Endothelial cell of umbilical vein (primary cell): Measurements from ENCODE around the gene NCK2. TPM values are rescaled to one million over a fixed set of nuclear protein-coding genes. Genes with fewer than 3 reads are reported as not detected.
A peak's percentile ranks its signal among the peaks of the same experiment; 100 is the strongest.

Experiments used
- BruUV-seq: library from RNA; stranded (reverse); fragments of 400-500 nt; replicated peaks from 2 replicates; lab custom pipeline; 2021; lab: Mats Ljungman, UMichigan
- CTCF ChIA-PET: fragments of 300-600, 350-600 bp; sonication (Branson Sonifier 250); formaldehyde crosslinking; loops from one replicate; lab custom pipeline; 2021; ENCODE audit warnings: antibody characterized with exemption, inconsistent platforms; lab: Charles Lee
- POLR2A ChIA-PET: fragments of 300-600, 350-600 bp; sonication (Branson Sonifier 250); formaldehyde crosslinking; loops from one replicate; lab custom pipeline; 2021; ENCODE audit warnings: antibody characterized with exemption, inconsistent platforms; lab: Charles Lee
- DNase-seq: peaks from one replicate; pipeline ENCODE4 v3.0.0-alpha.2; 2011; ENCODE audit warnings: low read depth, low spot score
- FAIRE-seq: peaks from 2 replicates; lab custom pipeline; 2011; peaks lifted over from hg19 to GRCh38; lab: Jason Lieb, UNC
- H2AFZ ChIP-seq: 2 replicates; pipeline ENCODE4 v1.6.0; 2012; ENCODE audit warnings: low read depth, low read length, control low read depth, inconsistent platforms
- H3K27ac ChIP-seq: 2 replicates; pipeline ENCODE4 v1.5.1; 2011; ENCODE audit warnings: low read depth, mild to moderate bottlenecking, control low read depth, low read length, moderate library complexity; ENCODE audit not compliant: insufficient read depth
- H3K27me3 ChIP-seq, 2 experiments: 2 replicates each; pipeline versions ENCODE4 v1.6.0 to v1.6.1; 2011; ENCODE audit warnings: low read length in 2 of 2, mixed read lengths in 1 of 2; ENCODE audit not compliant: control insufficient read depth in 2 of 2, insufficient read depth in 2 of 2
- H3K36me3 ChIP-seq, 2 experiments: 2 replicates in 1 of 2; 3 replicates in 1 of 2; pipeline ENCODE4 v1.5.1; 2011; ENCODE audit warnings: low read length in 2 of 2, mild to moderate bottlenecking in 1 of 2, moderate library complexity in 1 of 2; ENCODE audit not compliant: control insufficient read depth in 2 of 2, insufficient read depth in 2 of 2; ENCODE audit errors: extremely low read depth in 1 of 2
- H3K4me1 ChIP-seq: 3 replicates; pipeline ENCODE4 v1.5.1; 2011; ENCODE audit warnings: mild to moderate bottlenecking, low read length; ENCODE audit not compliant: control insufficient read depth, insufficient read depth; ENCODE audit errors: extremely low read depth
- H3K4me2 ChIP-seq: 2 replicates; pipeline ENCODE4 v1.6.1; 2011; ENCODE audit warnings: low read length, control low read depth, mixed read lengths; ENCODE audit not compliant: insufficient read depth
- H3K4me3 ChIP-seq, 3 experiments: fragments of 200-600 bp in 1 of 3; sonication (generic), shearing (Covaris generic) in 1 of 3; replicated peaks in 1 of 3; 2 replicates each; pipeline ENCODE4 v1.5.1; 2011 to 2016; ENCODE audit warnings: control low read depth in 3 of 3, low read length in 3 of 3, mild to moderate bottlenecking in 2 of 3, inconsistent platforms in 1 of 3, low read depth in 1 of 3, moderate library complexity in 1 of 3; ENCODE audit not compliant: insufficient read depth in 1 of 3
- H3K79me2 ChIP-seq: 2 replicates; pipeline ENCODE4 v1.6.0; 2012; ENCODE audit warnings: low read length, inconsistent platforms; ENCODE audit not compliant: control insufficient read depth, insufficient read depth
- H3K9ac ChIP-seq: replicated peaks from 2 replicates; pipeline ENCODE3; 2011; ENCODE audit warnings: low read length, control low read depth; ENCODE audit not compliant: insufficient read depth; ENCODE audit errors: extremely low read depth
- H3K9me1 ChIP-seq: replicated peaks from 3 replicates; pipeline ENCODE4 v1.6.0; 2011; ENCODE audit warnings: mild to moderate bottlenecking, low read length; ENCODE audit not compliant: control insufficient read depth, insufficient read depth; ENCODE audit errors: extremely low read depth
- H3K9me3 ChIP-seq: replicated peaks from 2 replicates; pipeline ENCODE4 v1.5.1; 2012; ENCODE audit warnings: low read length, inconsistent platforms; ENCODE audit not compliant: control insufficient read depth, insufficient read depth
- H4K20me1 ChIP-seq: replicated peaks from 2 replicates; pipeline ENCODE3; 2011; ENCODE audit warnings: mild to moderate bottlenecking, low read length; ENCODE audit not compliant: control insufficient read depth, insufficient read depth; ENCODE audit errors: extremely low read depth
- CTCF ChIP-seq, 2 donors: IDR thresholded peaks; 1 replicate in 1 of 2; 2 replicates in 1 of 2; pipeline ENCODE4 v1.5.1; 2011; ENCODE audit warnings: low read length in 2 of 2, mild to moderate bottlenecking in 2 of 2, moderate library complexity in 2 of 2, control low read depth in 1 of 2, inconsistent platforms in 1 of 2, low read depth in 1 of 2; ENCODE audit not compliant: insufficient read depth in 1 of 2; ENCODE audit errors: extremely low read depth in 1 of 2
- EZH2 ChIP-seq: IDR thresholded peaks from 2 replicates; pipeline ENCODE4 v1.6.1; 2012; ENCODE audit warnings: borderline replicate concordance, low read depth, mild to moderate bottlenecking, moderate library complexity, low read length, inconsistent platforms; ENCODE audit not compliant: severe bottlenecking
- FOS ChIP-seq: IDR thresholded peaks from 2 replicates; pipeline ENCODE4 v1.6.1; 2011; ENCODE audit warnings: mild to moderate bottlenecking, low read length, moderate library complexity, borderline replicate concordance; ENCODE audit not compliant: insufficient read depth
- GATA2 ChIP-seq: IDR thresholded peaks from 2 replicates; pipeline ENCODE4 v1.7.0; 2011; ENCODE audit warnings: low read depth, mild to moderate bottlenecking, moderate library complexity, mixed read lengths, low read length; ENCODE audit not compliant: insufficient read length, insufficient read depth
- JUN ChIP-seq: IDR thresholded peaks from 2 replicates; pipeline ENCODE4 v1.6.1; 2011; ENCODE audit warnings: borderline replicate concordance, low read depth; ENCODE audit not compliant: insufficient read length, insufficient read depth
- MAX ChIP-seq: IDR thresholded peaks from 2 replicates; pipeline ENCODE4 v1.6.1; 2011; ENCODE audit not compliant: insufficient read depth, insufficient read length
- MYC ChIP-seq: IDR thresholded peaks from one replicate; pipeline ENCODE4 v1.6.1; 2011; ENCODE audit warnings: mild to moderate bottlenecking, low read depth, low read length
- POLR2A ChIP-seq: IDR thresholded peaks from 2 replicates; pipeline ENCODE4 v1.6.1; 2012; ENCODE audit warnings: low read depth, mild to moderate bottlenecking, control low read depth, low read length
- POLR2AphosphoS5 ChIP-seq: IDR thresholded peaks from 2 replicates; pipeline ENCODE4 v1.6.1; 2012; ENCODE audit warnings: low read depth, mild to moderate bottlenecking, control low read depth, low read length, moderate library complexity; ENCODE audit not compliant: insufficient read depth
- dilution Hi-C: fragments of 300-500 bp; cut with MboI; formaldehyde crosslinking; loops from one replicate; pipeline ENCODE4 v1.15.0; 2019; ENCODE audit warnings: low sequenced_read_pairs; ENCODE audit not compliant: extremely low pct_ligation_motif_present
- intact Hi-C: fragments of 100-400 bp; cut with micrococcal nuclease; formaldehyde crosslinking; loops from one replicate; pipeline ENCODE4 v1.10.0; 2022
- polyA plus RNA-seq, 4 experiments: library from polyadenylated mRNA; depleted of rRNA in 3 of 4; stranded (reverse) in 3 of 4; unstranded in 1 of 4; fragments of >200 nt; gene quantifications; 2 replicates each; pipeline versions ENCODE4 v1.2.1 to v1.2.3, GENCODE V29; 2011 to 2012; ENCODE audit warnings: missing spikeins in 1 of 4
- total RNA-seq: library from RNA; stranded (reverse); gene quantifications from 2 replicates; pipeline ENCODE4 v1.2.3, GENCODE V29; 2021

NCK2 gene
- total and polyA plus RNA-seq, 2 donors (not counting 3 experiments of a cell fraction or from before 2014, with no cell fraction given): 23.8 to 39.1 TPM

GRCh38 chr2:105879106-105879802 is 134.5 kb downstream of the NCK2 start:
- peak; percentile 36 for DNase-seq

More at GRCh38 chr2:105879106-105879802, 134.5 kb downstream of the NCK2 start:
- TF ChIP-seq POLR2AphosphoS5 (no peak), MAX (no peak), POLR2A (no peak), JUN (no peak), GATA2 (no peak), MYC (no peak), CTCF (IDR thresholded peaks at IDR 0.05; ENCODE audit: extremely low read depth in 1 of 2, insufficient read depth in 1 of 2, low read depth in 1 of 2, low read length in 2 of 2) (no peak), EZH2 (no peak), FOS (no peak)
- no peak overlapping the region for H3K4me3 ChIP-seq
- dilution Hi-C loops: no loop called here
- ChIA-PET POLR2A (no interaction called here), CTCF (interaction anchor here (0.8 kb wide), 1 partner anchor 9 kb away, joined by 3 read pairs; no protein-coding TSS in a partner anchor)
- H3K9me3 ChIP-seq: no peaks in the 10 kb centered on the region
- H3K36me3 ChIP-seq: peaks cover 0 to 8% of the 10 kb centered on the region in 2 experiments
- H3K4me1 ChIP-seq: no peaks in the 10 kb centered on the region
- peaks cover 2% of the 10 kb centered on the region for H3K79me2 ChIP-seq
- H2AFZ ChIP-seq: no peak overlapping the region
- intact Hi-C loops: no loop called here
- H4K20me1 ChIP-seq: peaks cover 10% of the 10 kb centered on the region
- no peak overlapping the region for H3K27ac ChIP-seq
- H3K9ac ChIP-seq: no peak overlapping the region
- no peak overlapping the region for H3K4me2 ChIP-seq
- no TSS peak for BruUV-seq
- no peaks in the 10 kb centered on the region for H3K9me1 ChIP-seq
- no peaks in the 10 kb centered on the region for H3K27me3 ChIP-seq
- no peak for FAIRE-seq
